Cerebellar cortex (tissue), 1 donor: Measurements from ENCODE around the gene ADAMTS14.
"Not testable (repeated sequence)": the region's sequence is repeated elsewhere in the genome, so short reads cannot be mapped to it uniquely, and the experiment has no call there.

Experiments used
- DNase-seq: peaks from one replicate; pipeline ENCODE4 v3.0.0-alpha.2; 2015; ENCODE audit warnings: low spot score

Gene ADAMTS14

GRCh38 chr10:70656489-70656888 is 15.8 kb upstream of the ADAMTS14 start:
- DNase-seq: no peak

- DNase-seq: no peak
These were observed 15.3 kb upstream of the ADAMTS14 start for GRCh38 chr10:70657041-70657440.

- no peak for DNase-seq
These were observed 13.6 kb upstream of the ADAMTS14 start for GRCh38 chr10:70658582-70659136.

GRCh38 chr10:70659306-70659705 is 13.0 kb upstream of the ADAMTS14 start:
- no peak for DNase-seq

- DNase-seq: no peak
These were observed 11.6 kb upstream of the ADAMTS14 start for GRCh38 chr10:70660722-70661121.

GRCh38 chr10:70661623-70662361 is 10.5 kb upstream of the ADAMTS14 start:
- DNase-seq: no peak

- DNase-seq: no peak
These were observed 9.7 kb upstream of the ADAMTS14 start for GRCh38 chr10:70662362-70663220.

- DNase-seq: not testable (repeated sequence)
These were observed 8.6 kb upstream of the ADAMTS14 start for GRCh38 chr10:70663458-70664409.

GRCh38 chr10:70664702-70665195 is 7.6 kb upstream of the ADAMTS14 start:
- no peak for DNase-seq

- DNase-seq: no peak
These were observed 5.1 kb upstream of the ADAMTS14 start for GRCh38 chr10:70666960-70667798.

GRCh38 chr10:70667818-70668217 is 4.5 kb upstream of the ADAMTS14 start:
- not testable (repeated sequence) for DNase-seq

- no peak for DNase-seq
These were observed 3.8 kb upstream of the ADAMTS14 start for GRCh38 chr10:70668454-70668970.

- no peak for DNase-seq
These were observed 3.3 kb upstream of the ADAMTS14 start for GRCh38 chr10:70669015-70669414.

GRCh38 chr10:70669732-70670317 is 2.5 kb upstream of the ADAMTS14 start:
- DNase-seq: no peak

- no peak for DNase-seq
These were observed 614 bp upstream of the ADAMTS14 start for GRCh38 chr10:70671619-70672164.

- DNase-seq: no peak
These were observed 980 bp downstream of the ADAMTS14 start for GRCh38 chr10:70673043-70673928.

GRCh38 chr10:70673929-70674559 is 1.7 kb downstream of the ADAMTS14 start:
- no peak for DNase-seq
